ENCODE results near the gene NFIC. TPM values are rescaled to one million over a fixed set of nuclear protein-coding genes. Genes with fewer than 3 reads are reported as not detected.

Gene NFIC
- total RNA-seq, 1 experiment from 2014 or later, result 85.5 TPM

DNA sequence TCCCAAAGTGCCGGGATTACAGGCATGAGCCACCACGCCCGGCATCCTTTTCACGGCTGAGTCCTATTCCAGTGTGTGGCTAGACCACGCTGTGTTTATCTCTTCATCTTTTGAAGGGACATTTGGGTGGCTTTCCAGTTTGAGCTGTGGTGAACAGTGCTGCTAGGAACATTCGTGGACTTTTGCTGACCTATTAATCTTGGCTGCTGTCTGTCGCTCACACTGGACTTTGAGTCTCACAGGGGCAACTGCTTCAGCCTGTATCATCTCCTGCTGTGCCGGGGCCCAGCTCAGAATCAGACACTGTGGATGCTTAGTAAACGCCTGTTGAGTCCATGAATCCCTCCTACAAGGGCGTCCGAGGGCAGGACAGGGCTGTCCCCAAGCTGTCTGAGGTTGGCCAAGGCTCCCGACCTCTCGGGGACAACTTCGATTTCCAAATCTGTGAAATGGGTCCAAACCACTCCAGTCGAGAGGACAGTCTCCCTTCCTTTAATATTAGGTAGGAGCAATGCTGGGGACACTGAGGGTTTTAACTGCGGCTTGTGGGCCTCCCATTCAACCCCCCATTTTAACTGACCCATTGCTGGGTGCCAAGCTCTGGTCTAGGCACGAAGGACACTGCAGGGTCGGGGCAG, 65.5 kb downstream of the NFIC start:
- BruUV-seq (replicated peaks), result no TSS peak
- no peak overlapping the region for H3K4me3 Mint-ChIP-seq (ENCODE audit: unreplicated experiment)
- DNase-seq (ENCODE audit: unreplicated experiment), result no peak
- peaks cover 94% of the 10 kb centered on the region for H3K36me3 Mint-ChIP-seq (ENCODE audit: insufficient read depth, unreplicated experiment)
- H3K27me3 Mint-ChIP-seq (ENCODE audit: insufficient read depth, unreplicated experiment), result no peaks in the 10 kb centered on the region
- ChIA-PET CTCF (interaction anchor here (0.6 to 1.3 kb wide), 4 partner anchors 16 to 108 kb away, joined by 3 to 4 read pairs (median 3); no protein-coding TSS in a partner anchor), POLR2A (interaction anchor here (3.6 kb wide), 1 partner anchor 96 kb away, joined by 21 read pairs; no protein-coding TSS in a partner anchor)
- TF ChIP-seq, protein P1, sequence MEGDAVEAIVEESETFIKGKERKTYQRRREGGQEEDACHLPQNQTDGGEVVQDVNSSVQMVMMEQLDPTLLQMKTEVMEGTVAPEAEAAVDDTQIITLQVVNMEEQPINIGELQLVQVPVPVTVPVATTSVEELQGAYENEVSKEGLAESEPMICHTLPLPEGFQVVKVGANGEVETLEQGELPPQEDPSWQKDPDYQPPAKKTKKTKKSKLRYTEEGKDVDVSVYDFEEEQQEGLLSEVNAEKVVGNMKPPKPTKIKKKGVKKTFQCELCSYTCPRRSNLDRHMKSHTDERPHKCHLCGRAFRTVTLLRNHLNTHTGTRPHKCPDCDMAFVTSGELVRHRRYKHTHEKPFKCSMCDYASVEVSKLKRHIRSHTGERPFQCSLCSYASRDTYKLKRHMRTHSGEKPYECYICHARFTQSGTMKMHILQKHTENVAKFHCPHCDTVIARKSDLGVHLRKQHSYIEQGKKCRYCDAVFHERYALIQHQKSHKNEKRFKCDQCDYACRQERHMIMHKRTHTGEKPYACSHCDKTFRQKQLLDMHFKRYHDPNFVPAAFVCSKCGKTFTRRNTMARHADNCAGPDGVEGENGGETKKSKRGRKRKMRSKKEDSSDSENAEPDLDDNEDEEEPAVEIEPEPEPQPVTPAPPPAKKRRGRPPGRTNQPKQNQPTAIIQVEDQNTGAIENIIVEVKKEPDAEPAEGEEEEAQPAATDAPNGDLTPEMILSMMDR (IDR thresholded peaks at IDR 0.05; ENCODE audit: unreplicated experiment), result no peak
- H3K4me1 Mint-ChIP-seq (ENCODE audit: insufficient read depth, unreplicated experiment), result peaks cover 22% of the 10 kb centered on the region
- no peaks in the 10 kb centered on the region for H3K9me3 Mint-ChIP-seq (ENCODE audit: unreplicated experiment)
- H3K27ac Mint-ChIP-seq (ENCODE audit: low read depth, unreplicated experiment), result no peak overlapping the region
- intact Hi-C loops (cut with micrococcal nuclease), result no loop called here

DNA sequence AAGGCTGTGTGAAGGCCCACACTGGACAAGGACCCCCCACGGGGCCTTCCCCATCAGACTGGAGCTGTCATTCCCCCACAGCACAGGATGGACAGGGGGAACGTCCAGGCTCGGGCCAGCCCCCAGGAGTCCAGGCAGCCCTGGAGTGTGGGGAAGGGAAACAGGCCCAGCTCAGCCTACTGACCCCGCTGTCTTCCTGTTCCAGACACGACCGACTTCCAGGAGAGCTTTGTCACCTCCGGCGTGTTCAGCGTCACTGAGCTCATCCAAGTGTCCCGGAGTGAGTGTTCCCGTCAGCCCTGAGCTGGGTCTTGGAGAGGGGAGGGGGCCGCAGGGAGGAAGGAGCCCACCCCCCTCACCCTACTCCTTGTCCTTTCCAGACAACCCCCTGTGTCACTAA, 66.9 kb downstream of the NFIC start:
- no peaks in the 10 kb centered on the region for H3K9me3 Mint-ChIP-seq (ENCODE audit: unreplicated experiment)
- ChIA-PET POLR2A (interaction anchor here (0.6 kb wide), 1 partner anchor 1980 kb away, joined by 3 read pairs; no protein-coding TSS in a partner anchor), CTCF (interaction anchor here (1.1 to 1.2 kb wide), 2 partner anchors 39 to 70 kb away, joined by 5 to 6 read pairs; no protein-coding TSS in a partner anchor)
- H3K27me3 Mint-ChIP-seq (ENCODE audit: insufficient read depth, unreplicated experiment), result no peaks in the 10 kb centered on the region
- H3K4me1 Mint-ChIP-seq (ENCODE audit: insufficient read depth, unreplicated experiment), result peaks cover 18% of the 10 kb centered on the region
- no TSS peak for BruUV-seq (replicated peaks)
- intact Hi-C loops (cut with micrococcal nuclease), result no loop called here
- H3K4me3 Mint-ChIP-seq (ENCODE audit: unreplicated experiment), result no peak overlapping the region
- TF ChIP-seq, protein P1 (IDR thresholded peaks at IDR 0.05; ENCODE audit: unreplicated experiment), result no peak
- no peak for DNase-seq (ENCODE audit: unreplicated experiment)
- H3K27ac Mint-ChIP-seq (ENCODE audit: low read depth, unreplicated experiment), result no peak overlapping the region
- peaks cover 94% of the 10 kb centered on the region for H3K36me3 Mint-ChIP-seq (ENCODE audit: insufficient read depth, unreplicated experiment)

- Mint-ChIP-seq H3K4me3 (ENCODE audit: unreplicated experiment) (peak overlapping the region; percentile 78), H3K27ac (ENCODE audit: low read depth, unreplicated experiment) (peak overlapping the region; percentile 94), H3K4me1 (ENCODE audit: insufficient read depth, unreplicated experiment) (peaks cover 16% of the 10 kb centered on the region), H3K9me3 (ENCODE audit: unreplicated experiment) (no peaks in the 10 kb centered on the region), H3K36me3 (ENCODE audit: insufficient read depth, unreplicated experiment) (peaks cover 95% of the 10 kb centered on the region), H3K27me3 (ENCODE audit: insufficient read depth, unreplicated experiment) (no peaks in the 10 kb centered on the region)
- POLR2A ChIA-PET, result interaction anchor here (0.8 to 1.1 kb wide), 2 partner anchors 49 to 66 kb away, joined by 3 to 4 read pairs; no protein-coding TSS in a partner anchor
- CTCF ChIA-PET, result interaction anchor here (0.6 to 1.2 kb wide), 3 partner anchors 36 to 70 kb away, joined by 3 to 6 read pairs (median 5); no protein-coding TSS in a partner anchor
- no TSS peak for BruUV-seq (replicated peaks)
- intact Hi-C loops (cut with micrococcal nuclease), result no loop called here
- TF ChIP-seq, protein P1 (IDR thresholded peaks at IDR 0.05; ENCODE audit: unreplicated experiment), result no peak
- DNase-seq (ENCODE audit: unreplicated experiment), result no peak
These were observed 67.6 kb downstream of the NFIC start for GRCh38 chr19:3433805-3434540.

All from MCF 10A (cell line).